Fibroblast of lung (primary cell): ENCODE measurements around the gene KCNH6. TPM values are rescaled to one million over a fixed set of nuclear protein-coding genes. Genes with fewer than 3 reads are reported as not detected.

Experiments
- DNase-seq, 2 donors: peaks; one replicate each; pipeline versions ENCODE4 v3.0.0 to v3.0.0-alpha.2; 2010; ENCODE audit warnings: low read depth in 2 of 2
- H2AFZ ChIP-seq: 2 replicates; pipeline ENCODE4 v1.5.1; 2012; ENCODE audit warnings: low read length, control low read depth, inconsistent platforms
- H3K27ac ChIP-seq: 2 replicates; pipeline ENCODE4 v1.5.1; 2011; ENCODE audit warnings: low read length, control low read depth; ENCODE audit not compliant: insufficient read depth
- H3K27me3 ChIP-seq: 2 replicates; pipeline ENCODE4 v1.5.1; 2011; ENCODE audit warnings: mild to moderate bottlenecking, low read length; ENCODE audit not compliant: control insufficient read depth, insufficient read depth
- H3K36me3 ChIP-seq: 2 replicates; pipeline ENCODE4 v1.5.1; 2011; ENCODE audit warnings: low read length; ENCODE audit not compliant: control insufficient read depth, insufficient read depth
- H3K4me1 ChIP-seq: 2 replicates; pipeline ENCODE4 v1.5.1; 2011; ENCODE audit warnings: low read length; ENCODE audit not compliant: control insufficient read depth, insufficient read depth; ENCODE audit errors: extremely low read depth
- H3K4me2 ChIP-seq: 2 replicates; pipeline ENCODE4 v1.5.1; 2011; ENCODE audit warnings: low read length, control low read depth; ENCODE audit not compliant: insufficient read depth; ENCODE audit errors: extremely low read depth
- H3K4me3 ChIP-seq, 4 experiments: fragments of 200-600 bp in 1 of 4; sonication (generic) in 1 of 4; replicated peaks in 1 of 4; 2 replicates each; pipeline ENCODE4 v1.5.1; 2011 to 2016; ENCODE audit warnings: low read length in 4 of 4, low read depth in 3 of 4, mild to moderate bottlenecking in 3 of 4, control low read depth in 2 of 4, inconsistent platforms in 1 of 4, mixed read lengths in 1 of 4; ENCODE audit not compliant: insufficient read depth in 1 of 4; ENCODE audit errors: control extremely low read depth in 1 of 4
- H3K79me2 ChIP-seq: 2 replicates; pipeline ENCODE4 v1.5.1; 2012; ENCODE audit warnings: mild to moderate bottlenecking, low read length, inconsistent platforms; ENCODE audit not compliant: control insufficient read depth, insufficient read depth
- H3K9ac ChIP-seq: 2 replicates; pipeline ENCODE4 v1.5.1; 2011; ENCODE audit warnings: mild to moderate bottlenecking, low read length, control low read depth; ENCODE audit not compliant: insufficient read depth
- H3K9me3 ChIP-seq: 2 replicates; pipeline ENCODE4 v1.5.1; 2012; ENCODE audit warnings: low read depth, low read length; ENCODE audit not compliant: control insufficient read depth, insufficient read depth
- H4K20me1 ChIP-seq: 2 replicates; pipeline ENCODE4 v1.5.1; 2011; ENCODE audit warnings: low read length; ENCODE audit not compliant: control insufficient read depth, insufficient read depth; ENCODE audit errors: extremely low read depth
- EZH2 ChIP-seq: IDR thresholded peaks from 2 replicates; pipeline ENCODE4 v1.5.1; 2012; ENCODE audit warnings: low read length, control low read depth, mild to moderate bottlenecking; ENCODE audit errors: missing control alignments
- polyA plus RNA-seq, 2 donors: library from polyadenylated mRNA; depleted of rRNA in 1 of 2; stranded (reverse) in 1 of 2; unstranded in 1 of 2; fragments of >200 nt; gene quantifications; 2 replicates each; pipeline ENCODE4 v1.2.1, GENCODE V29; 2011 to 2012; ENCODE audit warnings: missing spikeins in 1 of 2
- total RNA-seq: library from RNA; depleted of rRNA; stranded (reverse); fragments of >200 nt; gene quantifications from 2 replicates; pipeline ENCODE4 v1.2.1, GENCODE V29; 2014
- TF ChIP-seq, protein P1 (sequence below), 2 donors: IDR thresholded peaks in 1 of 2; conservative IDR thresholded peaks in 1 of 2; 1 replicate in 1 of 2; 2 replicates in 1 of 2; pipeline ENCODE4 v1.5.1; 2011 to 2012; ENCODE audit warnings: low read length in 2 of 2, control low read depth in 1 of 2, inconsistent platforms in 1 of 2, low read depth in 1 of 2, mild to moderate bottlenecking in 1 of 2

Gene KCNH6
- total and polyA plus RNA-seq, 2 donors (not counting 1 experiment from before 2014, with no cell fraction given), result not detected

DNA sequence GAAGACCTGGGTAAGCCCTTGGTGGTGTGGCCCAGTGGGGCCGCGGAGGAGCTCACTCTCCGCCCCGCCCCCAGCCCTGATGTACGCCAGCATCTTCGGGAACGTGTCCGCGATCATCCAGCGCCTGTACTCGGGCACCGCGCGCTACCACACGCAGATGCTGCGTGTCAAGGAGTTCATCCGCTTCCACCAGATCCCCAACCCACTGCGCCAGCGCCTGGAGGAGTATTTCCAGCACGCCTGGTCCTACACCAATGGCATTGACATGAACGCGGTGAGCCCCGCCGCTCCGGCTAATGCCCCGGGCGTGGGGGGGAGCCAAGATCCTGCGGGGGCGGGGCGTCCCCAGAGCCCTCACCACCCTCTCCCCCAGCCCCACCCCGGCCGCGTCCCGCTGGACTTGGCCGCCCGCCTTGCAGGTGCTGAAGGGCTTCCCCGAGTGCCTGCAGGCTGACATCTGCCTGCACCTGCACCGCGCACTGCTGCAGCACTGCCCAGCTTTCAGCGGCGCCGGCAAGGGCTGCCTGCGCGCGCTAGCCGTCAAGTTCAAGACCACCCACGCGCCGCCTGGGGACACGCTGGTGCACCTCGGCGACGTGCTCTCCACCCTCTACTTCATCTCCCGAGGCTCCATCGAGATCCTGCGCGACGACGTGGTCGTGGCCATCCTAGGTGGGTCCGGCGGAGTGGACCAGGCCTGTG lies 15.0 kb downstream of the KCNH6 start:
- H3K4me2 ChIP-seq, result peak overlapping the region; percentile 27
- no peaks in the 10 kb centered on the region for H3K36me3 ChIP-seq
- peak; percentile 63 for TF ChIP-seq EZH2
- TF ChIP-seq, protein P1, sequence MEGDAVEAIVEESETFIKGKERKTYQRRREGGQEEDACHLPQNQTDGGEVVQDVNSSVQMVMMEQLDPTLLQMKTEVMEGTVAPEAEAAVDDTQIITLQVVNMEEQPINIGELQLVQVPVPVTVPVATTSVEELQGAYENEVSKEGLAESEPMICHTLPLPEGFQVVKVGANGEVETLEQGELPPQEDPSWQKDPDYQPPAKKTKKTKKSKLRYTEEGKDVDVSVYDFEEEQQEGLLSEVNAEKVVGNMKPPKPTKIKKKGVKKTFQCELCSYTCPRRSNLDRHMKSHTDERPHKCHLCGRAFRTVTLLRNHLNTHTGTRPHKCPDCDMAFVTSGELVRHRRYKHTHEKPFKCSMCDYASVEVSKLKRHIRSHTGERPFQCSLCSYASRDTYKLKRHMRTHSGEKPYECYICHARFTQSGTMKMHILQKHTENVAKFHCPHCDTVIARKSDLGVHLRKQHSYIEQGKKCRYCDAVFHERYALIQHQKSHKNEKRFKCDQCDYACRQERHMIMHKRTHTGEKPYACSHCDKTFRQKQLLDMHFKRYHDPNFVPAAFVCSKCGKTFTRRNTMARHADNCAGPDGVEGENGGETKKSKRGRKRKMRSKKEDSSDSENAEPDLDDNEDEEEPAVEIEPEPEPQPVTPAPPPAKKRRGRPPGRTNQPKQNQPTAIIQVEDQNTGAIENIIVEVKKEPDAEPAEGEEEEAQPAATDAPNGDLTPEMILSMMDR (conservative IDR thresholded peaks at IDR 0.05 in 1 of 2, IDR thresholded peaks at IDR 0.05 in 1 of 2; ENCODE audit: low read depth in 1 of 2, low read length in 2 of 2), result no peak
- DNase-seq, result peak in 1 of 2 donors; percentile 1
- H3K4me3 ChIP-seq, result no peak overlapping the region
- H3K4me1 ChIP-seq, result no peaks in the 10 kb centered on the region
- H3K79me2 ChIP-seq, result no peaks in the 10 kb centered on the region
- no peak overlapping the region for H2AFZ ChIP-seq
- H3K9ac ChIP-seq, result no peak overlapping the region
- no peak overlapping the region for H3K27ac ChIP-seq
- H4K20me1 ChIP-seq, result no peaks in the 10 kb centered on the region
- peaks cover 28% of the 10 kb centered on the region for H3K27me3 ChIP-seq
- H3K9me3 ChIP-seq, result no peaks in the 10 kb centered on the region

DNA sequence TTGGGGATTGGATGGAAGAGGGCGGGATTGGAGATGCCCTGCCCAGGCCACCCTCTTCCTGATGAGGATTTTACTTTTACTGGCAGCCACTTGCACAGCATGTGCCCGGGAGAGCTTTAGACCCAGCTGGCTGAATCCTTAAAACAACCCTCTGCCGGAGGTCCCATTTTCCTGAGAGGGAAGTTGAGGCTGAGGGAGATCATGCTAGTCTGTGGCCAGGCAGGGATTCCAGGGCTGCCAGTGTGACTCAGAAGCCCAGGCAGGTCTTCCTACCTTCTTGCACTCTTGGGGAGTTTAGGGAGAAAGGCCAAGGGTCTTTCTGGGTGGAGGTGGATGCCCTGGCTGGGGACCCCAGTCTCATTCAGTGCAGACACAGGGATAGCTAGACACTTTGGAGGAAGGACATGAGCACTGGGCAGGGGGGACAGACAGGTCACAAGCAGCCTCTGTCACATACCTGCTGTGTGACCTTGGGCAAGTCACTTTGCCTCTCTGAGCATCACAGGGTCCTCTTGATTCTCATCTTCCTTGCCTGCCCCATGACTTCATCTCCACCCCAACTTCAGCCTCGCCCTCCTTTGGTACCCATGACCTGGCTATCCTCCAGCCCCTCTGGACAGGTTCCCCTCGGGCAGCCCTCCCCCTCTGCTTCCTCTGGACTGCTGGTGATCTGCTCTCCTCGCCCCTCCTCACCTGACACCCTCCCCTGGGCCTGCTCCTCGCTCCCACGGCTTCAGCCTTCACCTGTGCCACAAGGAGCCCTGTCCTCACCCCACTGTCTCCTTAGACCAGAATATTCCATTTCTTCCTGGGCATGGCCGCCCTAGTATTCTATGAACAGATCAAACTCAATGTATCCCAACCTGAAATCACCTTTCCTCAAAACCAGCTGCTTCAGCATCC lies 15.8 kb downstream of the KCNH6 start:
- peak; percentile 4 for TF ChIP-seq EZH2
- TF ChIP-seq, protein P1 (conservative IDR thresholded peaks at IDR 0.05 in 1 of 2, IDR thresholded peaks at IDR 0.05 in 1 of 2; ENCODE audit: low read depth in 1 of 2, low read length in 2 of 2), result no peak

DNA sequence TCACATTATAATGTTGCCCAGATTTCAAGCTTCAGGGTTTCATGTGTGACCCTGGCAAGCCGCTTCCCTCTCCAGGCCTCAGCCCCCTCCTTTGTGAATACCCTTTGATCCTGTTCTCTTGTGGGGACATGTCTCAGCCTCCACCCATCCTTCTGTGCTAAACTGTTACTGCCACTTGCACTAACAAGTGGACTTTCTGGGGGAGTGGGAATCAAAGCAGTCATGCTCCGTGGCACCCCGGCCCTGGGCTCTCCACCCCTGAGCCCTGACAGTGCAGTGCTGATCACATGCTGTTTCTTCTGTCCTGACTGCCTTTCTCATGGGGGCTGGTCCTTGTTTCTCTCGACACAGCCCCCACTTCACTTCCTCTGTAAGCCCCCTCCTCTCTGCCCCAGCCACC lies 17.4 kb downstream of the KCNH6 start:
- H3K79me2 ChIP-seq, result no peaks in the 10 kb centered on the region
- no peaks in the 10 kb centered on the region for H3K4me1 ChIP-seq
- no peak for DNase-seq
- H3K9ac ChIP-seq, result no peak overlapping the region
- H3K4me3 ChIP-seq, result no peak overlapping the region
- no peaks in the 10 kb centered on the region for H3K9me3 ChIP-seq
- H3K27me3 ChIP-seq, result peaks cover 25% of the 10 kb centered on the region
- no peak overlapping the region for H3K4me2 ChIP-seq
- H3K27ac ChIP-seq, result no peak overlapping the region
- TF ChIP-seq, protein P1 (conservative IDR thresholded peaks at IDR 0.05 in 1 of 2, IDR thresholded peaks at IDR 0.05 in 1 of 2; ENCODE audit: low read depth in 1 of 2, low read length in 2 of 2), result no peak
- TF ChIP-seq EZH2, result no peak
- no peaks in the 10 kb centered on the region for H4K20me1 ChIP-seq
- no peaks in the 10 kb centered on the region for H3K36me3 ChIP-seq
- H2AFZ ChIP-seq, result no peak overlapping the region

More for the DNA sequence above, 15.8 kb downstream of the KCNH6 start:
- H4K20me1 ChIP-seq, result no peaks in the 10 kb centered on the region
- no peaks in the 10 kb centered on the region for H3K4me1 ChIP-seq
- H3K9ac ChIP-seq, result no peak overlapping the region
- no peak overlapping the region for H3K4me2 ChIP-seq
- no peaks in the 10 kb centered on the region for H3K36me3 ChIP-seq
- H3K27ac ChIP-seq, result no peak overlapping the region
- no peak for DNase-seq
- H3K79me2 ChIP-seq, result no peaks in the 10 kb centered on the region
- no peak overlapping the region for H3K4me3 ChIP-seq
- no peak overlapping the region for H2AFZ ChIP-seq
- H3K9me3 ChIP-seq, result no peaks in the 10 kb centered on the region
- peaks cover 28% of the 10 kb centered on the region for H3K27me3 ChIP-seq
